OCI-LY3 (cell line): ENCODE measurements around the gene METTL1.

Source experiments
- H2AFZ ChIP-seq: fragments of 200-600, 300-600 bp; shearing (Covaris generic); 2 replicates; pipeline ENCODE4 v1.6.0; 2014; ENCODE audit warnings: antibody characterized with exemption, low read depth, low read length
- H3K27ac ChIP-seq: fragments of 200-600, 300-600 bp; sonication (generic); 2 replicates; pipeline ENCODE4 v1.5.1; 2014; ENCODE audit warnings: mild to moderate bottlenecking, low read length, moderate library complexity, mixed read lengths
- H3K27me3 ChIP-seq: fragments of 200-600, 300-600 bp; sonication (generic); 2 replicates; pipeline ENCODE4 v1.6.1; 2014; ENCODE audit warnings: low read depth, low read length, mixed read lengths
- H3K36me3 ChIP-seq: fragments of 200-600, 300-600 bp; sonication (generic); replicated peaks from 2 replicates; pipeline ENCODE3; 2014; ENCODE audit warnings: low read depth, low read length, mixed read lengths
- H3K4me1 ChIP-seq: fragments of 300-600, 200-600 bp; sonication (generic); 2 replicates; pipeline ENCODE4 v1.6.1; 2014; ENCODE audit warnings: low read length, mixed read lengths
- H3K4me2 ChIP-seq: fragments of 200-600, 300-600 bp; sonication (generic); 2 replicates; pipeline ENCODE4 v1.6.1; 2014; ENCODE audit warnings: low read length, mixed read lengths
- H3K4me3 ChIP-seq: fragments of 300-600, 200-600 bp; sonication (generic); 2 replicates; pipeline ENCODE4 v1.5.1; 2014; ENCODE audit warnings: antibody characterized with exemption, mild to moderate bottlenecking, low read length, moderate library complexity
- H3K79me2 ChIP-seq: fragments of 300-600, 200-600 bp; shearing (Covaris generic); 2 replicates; pipeline ENCODE4 v1.6.1; 2014; ENCODE audit warnings: mild to moderate bottlenecking, low read length, mixed read lengths
- H3K9ac ChIP-seq: fragments of 300-600, 200-600 bp; shearing (Covaris generic); 2 replicates; pipeline ENCODE4 v1.6.0; 2014; ENCODE audit warnings: mild to moderate bottlenecking, low read length, moderate library complexity
- H3K9me3 ChIP-seq: fragments of 200-600, 300-600 bp; shearing (Covaris generic); 2 replicates; pipeline ENCODE4 v1.6.1; 2014; ENCODE audit warnings: low read length, mixed read lengths; ENCODE audit not compliant: insufficient read depth
- H4K20me1 ChIP-seq: fragments of 200-600, 300-600 bp; sonication (generic); 2 replicates; pipeline ENCODE4 v1.6.1; 2016; ENCODE audit warnings: low read length, mixed read lengths; ENCODE audit not compliant: insufficient read depth
- EZH2phosphoT487 ChIP-seq: fragments of 200-600 bp; shearing (Covaris generic); IDR thresholded peaks from 2 replicates; pipeline ENCODE4 v1.6.1; 2018; ENCODE audit warnings: antibody characterized with exemption, mixed run types, low read depth
- TF ChIP-seq, protein P1 (sequence below): fragments of 200-600, 300-600 bp; sonication (generic); IDR thresholded peaks from 2 replicates; pipeline ENCODE4 v1.5.1; 2014; ENCODE audit warnings: antibody characterized with exemption, low read length, low read depth

METTL1 gene

DNA sequence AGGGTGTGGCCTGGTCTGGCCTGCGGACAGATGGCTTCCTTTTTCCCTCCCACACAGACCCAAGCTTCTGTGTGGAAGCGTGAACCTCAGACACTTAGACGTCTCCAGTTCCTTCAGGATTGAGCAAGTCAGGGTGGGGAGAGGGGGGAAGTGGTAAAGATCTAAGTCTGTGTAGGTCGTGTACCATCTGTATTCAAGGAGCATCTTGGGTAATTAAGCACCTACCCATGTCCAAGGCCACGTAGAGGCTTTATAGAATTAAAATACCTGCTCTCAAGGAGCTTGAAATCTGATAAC is 44.9 kb upstream of the METTL1 start:
- H3K4me3 ChIP-seq, result no peak overlapping the region
- no peaks in the 10 kb centered on the region for H4K20me1 ChIP-seq
- H3K4me1 ChIP-seq, result no peaks in the 10 kb centered on the region
- no peaks in the 10 kb centered on the region for H3K9me3 ChIP-seq
- no peak for TF ChIP-seq EZH2phosphoT487
- TF ChIP-seq, protein P1, sequence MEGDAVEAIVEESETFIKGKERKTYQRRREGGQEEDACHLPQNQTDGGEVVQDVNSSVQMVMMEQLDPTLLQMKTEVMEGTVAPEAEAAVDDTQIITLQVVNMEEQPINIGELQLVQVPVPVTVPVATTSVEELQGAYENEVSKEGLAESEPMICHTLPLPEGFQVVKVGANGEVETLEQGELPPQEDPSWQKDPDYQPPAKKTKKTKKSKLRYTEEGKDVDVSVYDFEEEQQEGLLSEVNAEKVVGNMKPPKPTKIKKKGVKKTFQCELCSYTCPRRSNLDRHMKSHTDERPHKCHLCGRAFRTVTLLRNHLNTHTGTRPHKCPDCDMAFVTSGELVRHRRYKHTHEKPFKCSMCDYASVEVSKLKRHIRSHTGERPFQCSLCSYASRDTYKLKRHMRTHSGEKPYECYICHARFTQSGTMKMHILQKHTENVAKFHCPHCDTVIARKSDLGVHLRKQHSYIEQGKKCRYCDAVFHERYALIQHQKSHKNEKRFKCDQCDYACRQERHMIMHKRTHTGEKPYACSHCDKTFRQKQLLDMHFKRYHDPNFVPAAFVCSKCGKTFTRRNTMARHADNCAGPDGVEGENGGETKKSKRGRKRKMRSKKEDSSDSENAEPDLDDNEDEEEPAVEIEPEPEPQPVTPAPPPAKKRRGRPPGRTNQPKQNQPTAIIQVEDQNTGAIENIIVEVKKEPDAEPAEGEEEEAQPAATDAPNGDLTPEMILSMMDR, result no peak
- no peak overlapping the region for H3K4me2 ChIP-seq
- H3K36me3 ChIP-seq, result peaks cover 7% of the 10 kb centered on the region
- no peak overlapping the region for H2AFZ ChIP-seq
- H3K27ac ChIP-seq, result no peak overlapping the region
- H3K9ac ChIP-seq, result no peak overlapping the region
- no peaks in the 10 kb centered on the region for H3K27me3 ChIP-seq
- no peaks in the 10 kb centered on the region for H3K79me2 ChIP-seq

DNA sequence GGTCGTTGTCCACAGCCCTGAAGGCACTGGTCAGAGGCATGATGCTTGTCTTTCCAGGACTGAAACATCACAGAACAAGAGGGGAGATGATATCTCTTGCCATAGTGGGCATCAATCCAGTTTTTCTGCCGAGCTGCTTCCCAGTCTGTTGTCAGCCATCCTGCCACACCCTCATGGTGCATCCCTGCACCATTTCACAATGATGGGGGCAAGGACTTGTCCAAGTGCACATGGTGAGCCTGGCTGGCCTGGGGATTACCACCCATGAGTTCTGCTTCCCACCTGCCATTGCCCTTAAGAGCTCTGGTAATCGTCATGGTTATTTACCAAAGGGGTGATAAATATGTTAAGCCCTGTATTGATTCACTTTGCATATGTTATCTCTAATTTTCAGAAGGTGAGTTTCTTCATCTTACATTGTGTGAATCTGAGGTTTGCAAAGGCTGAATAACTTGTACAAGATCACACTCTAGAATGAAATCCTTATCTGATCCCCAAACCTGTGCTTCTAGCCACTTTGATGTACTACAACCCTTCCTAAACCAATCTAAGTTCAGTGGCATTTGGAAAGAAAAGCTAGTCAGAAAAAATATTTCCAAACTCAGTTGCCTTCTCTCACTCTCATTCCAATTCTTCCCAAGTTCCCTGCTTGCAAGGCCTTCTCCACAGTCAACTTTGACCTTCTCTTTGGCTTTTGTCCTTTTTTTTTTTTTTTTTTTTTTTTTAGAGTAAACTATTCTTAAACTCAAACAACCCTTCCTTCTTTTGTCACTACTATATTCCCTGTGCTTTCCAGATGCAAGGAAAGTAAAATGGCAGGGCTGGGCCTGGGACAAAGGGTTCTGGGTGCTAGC is 44.3 kb upstream of the METTL1 start:
- no peak overlapping the region for H3K4me2 ChIP-seq
- H4K20me1 ChIP-seq, result no peaks in the 10 kb centered on the region
- no peak overlapping the region for H2AFZ ChIP-seq
- no peaks in the 10 kb centered on the region for H3K27me3 ChIP-seq
- no peak overlapping the region for H3K4me3 ChIP-seq
- H3K27ac ChIP-seq, result no peak overlapping the region
- H3K9ac ChIP-seq, result no peak overlapping the region
- H3K9me3 ChIP-seq, result no peaks in the 10 kb centered on the region
- H3K4me1 ChIP-seq, result no peaks in the 10 kb centered on the region
- H3K36me3 ChIP-seq, result peaks cover 7% of the 10 kb centered on the region
- TF ChIP-seq, protein P1, result no peak
- TF ChIP-seq EZH2phosphoT487, result no peak
- no peaks in the 10 kb centered on the region for H3K79me2 ChIP-seq

DNA sequence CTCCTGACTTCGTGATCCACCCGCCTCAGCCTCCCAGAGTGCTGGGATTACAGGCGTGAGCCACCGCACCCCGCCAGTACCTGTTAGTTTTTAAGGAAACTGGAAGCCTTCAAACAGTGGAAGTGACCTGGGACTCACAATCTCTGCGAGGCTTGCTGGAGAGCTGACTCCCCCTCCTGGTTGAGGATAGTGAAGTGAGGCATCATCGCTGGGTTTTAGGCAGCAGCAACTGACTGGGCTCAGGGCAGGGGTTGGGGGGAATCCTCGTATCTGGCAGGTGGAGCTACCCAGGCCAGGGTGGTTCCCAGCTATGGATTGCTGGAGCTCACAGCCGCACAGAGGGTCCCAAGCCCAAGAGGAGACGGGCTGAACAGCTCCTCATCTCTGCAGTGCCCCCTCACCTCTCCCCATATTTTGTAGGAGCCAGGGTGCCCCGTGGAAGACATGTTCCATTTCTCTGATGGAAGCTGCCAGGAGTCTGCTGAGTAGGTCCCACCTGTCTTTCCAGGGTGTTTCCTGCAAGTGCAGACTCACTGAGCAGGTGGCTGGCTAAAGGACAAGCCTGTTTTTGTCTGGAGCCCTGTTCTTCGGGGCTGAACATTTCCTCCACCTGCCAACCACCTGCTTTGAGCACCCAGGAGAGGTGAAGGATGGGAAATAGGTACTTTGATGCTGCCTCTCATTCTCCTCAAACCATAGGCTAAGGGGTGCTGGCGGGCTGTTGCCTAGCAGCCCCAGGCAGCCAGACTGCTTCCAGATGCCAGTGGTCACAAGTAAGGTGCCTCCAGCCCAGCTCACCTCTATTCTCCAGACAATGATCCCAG is 43.5 kb upstream of the METTL1 start:
- no peak overlapping the region for H2AFZ ChIP-seq
- H3K4me2 ChIP-seq, result no peak overlapping the region
- H3K36me3 ChIP-seq, result peaks cover 7% of the 10 kb centered on the region
- TF ChIP-seq, protein P1, result no peak
- no peak for TF ChIP-seq EZH2phosphoT487
- no peaks in the 10 kb centered on the region for H3K79me2 ChIP-seq
- no peaks in the 10 kb centered on the region for H3K9me3 ChIP-seq
- H4K20me1 ChIP-seq, result no peaks in the 10 kb centered on the region
- no peak overlapping the region for H3K9ac ChIP-seq
- H3K27ac ChIP-seq, result no peak overlapping the region
- no peaks in the 10 kb centered on the region for H3K4me1 ChIP-seq
- H3K27me3 ChIP-seq, result no peaks in the 10 kb centered on the region
- H3K4me3 ChIP-seq, result no peak overlapping the region

DNA sequence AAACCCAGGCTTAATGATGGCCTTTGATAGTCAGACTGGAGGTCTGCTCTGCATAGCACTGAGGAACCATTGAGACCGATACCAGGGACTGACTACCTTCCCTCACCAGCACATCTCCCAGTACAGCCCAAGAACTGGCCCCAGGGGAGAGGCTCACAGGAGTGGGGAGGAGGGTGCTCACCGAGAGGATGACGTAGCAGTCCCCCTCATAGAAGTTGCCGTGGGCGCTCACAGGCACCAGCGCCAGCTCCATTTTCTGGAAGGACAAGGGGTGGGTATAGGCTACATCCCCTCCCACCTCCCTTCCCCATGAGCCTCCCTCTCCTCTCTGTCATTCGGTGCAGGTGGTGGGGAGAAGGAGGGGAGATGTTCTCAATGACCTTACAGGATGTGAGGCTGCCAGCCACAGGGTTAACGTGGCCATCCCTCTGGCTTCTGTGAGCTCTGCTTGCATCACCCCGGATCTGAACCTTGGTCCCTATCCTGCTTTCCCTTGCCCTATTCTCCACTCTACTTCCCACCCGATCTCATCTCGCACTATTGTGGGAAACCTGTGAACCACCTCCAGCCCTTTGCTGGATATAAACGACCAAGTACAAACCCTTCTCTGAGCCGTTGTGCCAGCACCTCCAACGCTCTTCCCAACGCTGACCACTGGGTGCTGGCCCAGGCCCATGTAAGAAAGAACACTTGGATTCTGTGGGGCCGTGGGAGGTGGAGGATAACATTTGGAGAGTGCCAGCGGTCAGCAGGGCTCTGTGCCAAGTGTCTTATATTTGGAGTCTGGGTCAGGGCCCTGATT is 42.3 kb upstream of the METTL1 start:
- Histone ChIP-seq H3K4me1 (no peaks in the 10 kb centered on the region), H3K9ac (no peak overlapping the region)

More for the DNA sequence above, 42.3 kb upstream of the METTL1 start:
- Histone ChIP-seq H3K79me2 (no peaks in the 10 kb centered on the region), H2AFZ (no peak overlapping the region), H3K27ac (no peak overlapping the region), H4K20me1 (no peaks in the 10 kb centered on the region), H3K4me3 (no peak overlapping the region), H3K36me3 (peaks cover 11% of the 10 kb centered on the region), H3K9me3 (no peaks in the 10 kb centered on the region), H3K4me2 (no peak overlapping the region), H3K27me3 (no peaks in the 10 kb centered on the region)
- no peak for TF ChIP-seq EZH2phosphoT487
- TF ChIP-seq, protein P1, result no peak
